GM19351 (cell line): Measurements from ENCODE around the gene HRAS.

ENCODE experiments used
- ATAC-seq: cut with Tn5 transposase; IDR thresholded peaks from one replicate; pipeline ENCODE4 v1.9.1; 2021; ENCODE audit warnings: mild to moderate bottlenecking, moderate library complexity; ENCODE audit not compliant: unreplicated experiment

Gene HRAS

GRCh38 chr11:567629-568292 lies 32.4 kb upstream of the HRAS start:
- peak; percentile 15 for ATAC-seq

GRCh38 chr11:567011-567628 lies 31.7 kb upstream of the HRAS start:
- ATAC-seq, result no peak

GRCh38 chr11:565921-566509 lies 30.6 kb upstream of the HRAS start:
- no peak for ATAC-seq

- ATAC-seq, result no peak
These were observed 28.6 kb upstream of the HRAS start for GRCh38 chr11:563812-564578.

- ATAC-seq, result no peak
These were observed 27.9 kb upstream of the HRAS start for GRCh38 chr11:563066-563811.

- no peak for ATAC-seq
These were observed 26.8 kb upstream of the HRAS start for GRCh38 chr11:562046-562645.

GRCh38 chr11:561148-562003 lies 26.0 kb upstream of the HRAS start:
- peak; percentile 10 for ATAC-seq

GRCh38 chr11:560305-561147 lies 25.1 kb upstream of the HRAS start, which contains the start of the genes LMNTD2 and RASSF7:
LMNTD2 (minus strand) TSS chr11:560738; CDS start chr11:560716, 22 bp downstream.
RASSF7 (plus strand) TSS chr11:560970; CDS start chr11:561769, 799 bp downstream.
- peak; percentile 72 for ATAC-seq

- ATAC-seq, result no peak
These were observed 24.4 kb upstream of the HRAS start for GRCh38 chr11:559712-560304.

GRCh38 chr11:559020-559620 lies 23.7 kb upstream of the HRAS start:
- ATAC-seq, result no peak

GRCh38 chr11:558503-558902 lies 23.1 kb upstream of the HRAS start:
- ATAC-seq, result no peak

GRCh38 chr11:557328-558132 lies 22.2 kb upstream of the HRAS start:
- ATAC-seq, result no peak

- ATAC-seq, result no peak
These were observed 21.4 kb upstream of the HRAS start for GRCh38 chr11:556662-557256.

GRCh38 chr11:555780-556661 lies 20.6 kb upstream of the HRAS start:
- no peak for ATAC-seq

GRCh38 chr11:555227-555779 lies 19.9 kb upstream of the HRAS start:
- ATAC-seq, result no peak
